Measurements from ENCODE around the gene DCX.

The DCX gene

GRCh38 chrX:111411983-111412382 lies at the start of gene DCX:
DCX (minus strand) TSS chrX:111412192; CDS start chrX:111410398, 1,794 bp downstream.
- peak in 9 of 58 donors; percentile 0 to 34 (median 6) for DNase-seq

GRCh38 chrX:111460607-111461006 lies 48.6 kb upstream of the DCX start:
- DNase-seq: no peak

- peak in 15 of 58 donors; percentile 0 to 33 (median 1) for DNase-seq
Observed at GRCh38 chrX:111447298-111447697, 35.3 kb upstream of the DCX start.

GRCh38 chrX:111445485-111445884 lies 33.5 kb upstream of the DCX start:
- peak in 2 of 58 donors; percentile 35 to 41 for DNase-seq

- DNase-seq: no peak
Observed at GRCh38 chrX:111444881-111445280, 32.9 kb upstream of the DCX start.

GRCh38 chrX:111443946-111444345 lies 32.0 kb upstream of the DCX start:
- DNase-seq: no peak

- no peak for DNase-seq
Observed at GRCh38 chrX:111442791-111443190, 30.8 kb upstream of the DCX start.

- DNase-seq: no peak
Observed at GRCh38 chrX:111435469-111435868, 23.5 kb upstream of the DCX start.

- peak in 10 of 58 donors; percentile 0 to 30 (median 4) for DNase-seq
Observed at GRCh38 chrX:111431001-111431400, 19.0 kb upstream of the DCX start.

GRCh38 chrX:111411557-111411956 lies 435 bp downstream of the DCX start:
- no peak for DNase-seq

- no peak for DNase-seq
Observed at GRCh38 chrX:111410590-111411078, 1.4 kb downstream of the DCX start.

GRCh38 chrX:111409326-111409725 lies 2.7 kb downstream of the DCX start:
- DNase-seq: no peak

- DNase-seq: no peak
Observed at GRCh38 chrX:111407948-111408347, 4.0 kb downstream of the DCX start.

GRCh38 chrX:111402344-111402743 lies 9.6 kb downstream of the DCX start:
- DNase-seq: no peak

- no peak for DNase-seq
Observed at GRCh38 chrX:111395149-111395548, 16.8 kb downstream of the DCX start.

GRCh38 chrX:111394569-111394968 lies 17.4 kb downstream of the DCX start:
- no peak for DNase-seq

- DNase-seq: no peak
Observed at GRCh38 chrX:111387470-111388070, 24.4 kb downstream of the DCX start.

- DNase-seq: no peak
Observed at GRCh38 chrX:111386615-111387233, 25.3 kb downstream of the DCX start.

GRCh38 chrX:111386077-111386476 lies 25.9 kb downstream of the DCX start:
- no peak for DNase-seq

- no peak for DNase-seq
Observed at GRCh38 chrX:111382277-111382676, 29.7 kb downstream of the DCX start.

- peak in 2 of 58 donors; percentile 0 to 16 for DNase-seq
Observed at GRCh38 chrX:111376897-111377578, 35.0 kb downstream of the DCX start.

- no peak for DNase-seq
Observed at GRCh38 chrX:111376486-111376885, 35.5 kb downstream of the DCX start.

GRCh38 chrX:111375747-111376146 lies 36.2 kb downstream of the DCX start:
- DNase-seq: no peak

Measured in anterior cingulate cortex (tissue), 58 donors.